ENCODE data around the gene SLC34A1. TPM values are rescaled to one million over a fixed set of nuclear protein-coding genes. Genes with fewer than 3 reads are reported as not detected.

Gene SLC34A1
- total and polyA plus RNA-seq, 2 of the 13 experiments (the other 11 are each of a cell fraction or from before 2014, with no cell fraction given), result 0.03 to 0.20 TPM

GRCh38 chr5:177378884-177379883 lies 5.0 kb upstream of the SLC34A1 start (continued):
- TF ChIP-seq ZBTB42 (CRISPR knock-in tag; IDR thresholded peaks at IDR 0.05) (no peak), ATF5 (CRISPR knock-in tag; IDR thresholded peaks at IDR 0.05; ENCODE audit: low read depth) (no peak), ATF7 (IDR thresholded peaks at IDR 0.05) (peak; percentile 33), ATF7 (CRISPR knock-in tag; IDR thresholded peaks at IDR 0.05) (no peak), BCLAF1 (IDR thresholded peaks at IDR 0.05) (no peak), RCOR2 (CRISPR knock-in tag; IDR thresholded peaks at IDR 0.05) (no peak; the same call in 1 of the 2 replicates), AKNA (CRISPR knock-in tag; IDR thresholded peaks at IDR 0.05; ENCODE audit: borderline replicate concordance) (peak; percentile 27; the same call in 1 of the 2 replicates), KDM2A (CRISPR knock-in tag; IDR thresholded peaks at IDR 0.05; ENCODE audit: borderline replicate concordance, low read depth) (peak; percentile 71), SSRP1 (CRISPR knock-in tag; IDR thresholded peaks at IDR 0.05) (peak; percentile 83), YEATS2 (CRISPR knock-in tag; IDR thresholded peaks at IDR 0.05; ENCODE audit: borderline replicate concordance) (0 out of 2 replicates have a peak, but pooled peaks have one; percentile 52), MAFK (conservative IDR thresholded peaks at IDR 0.05 in 1 of 2, IDR thresholded peaks at IDR 0.05 in 1 of 2; ENCODE audit: low read length in 2 of 2) (peak; percentile 79 to 96), ATF3 (CRISPR knock-in tag; IDR thresholded peaks at IDR 0.05) (peak; percentile 81), GATA4 (IDR thresholded peaks at IDR 0.05; ENCODE audit: borderline replicate concordance, low read depth) (peak; percentile 86; the same call in 1 of the 2 replicates), ZNF260 (CRISPR knock-in tag; IDR thresholded peaks at IDR 0.05; ENCODE audit: borderline replicate concordance, low read depth) (no peak), MAZ (IDR thresholded peaks at IDR 0.05; ENCODE audit: borderline replicate concordance, low read depth, low read length) (no peak), MAZ (CRISPR knock-in tag; IDR thresholded peaks at IDR 0.05; ENCODE audit: low read depth) (peak; percentile 69), ZNF274 (CRISPR knock-in tag; IDR thresholded peaks at IDR 0.05) (peak; percentile 63; the same call in 1 of the 2 replicates), ARNT2 (CRISPR knock-in tag; IDR thresholded peaks at IDR 0.05; ENCODE audit: low read depth) (peak; percentile 70)
